ENCODE data around the gene MGMT.

The MGMT gene

DNA sequence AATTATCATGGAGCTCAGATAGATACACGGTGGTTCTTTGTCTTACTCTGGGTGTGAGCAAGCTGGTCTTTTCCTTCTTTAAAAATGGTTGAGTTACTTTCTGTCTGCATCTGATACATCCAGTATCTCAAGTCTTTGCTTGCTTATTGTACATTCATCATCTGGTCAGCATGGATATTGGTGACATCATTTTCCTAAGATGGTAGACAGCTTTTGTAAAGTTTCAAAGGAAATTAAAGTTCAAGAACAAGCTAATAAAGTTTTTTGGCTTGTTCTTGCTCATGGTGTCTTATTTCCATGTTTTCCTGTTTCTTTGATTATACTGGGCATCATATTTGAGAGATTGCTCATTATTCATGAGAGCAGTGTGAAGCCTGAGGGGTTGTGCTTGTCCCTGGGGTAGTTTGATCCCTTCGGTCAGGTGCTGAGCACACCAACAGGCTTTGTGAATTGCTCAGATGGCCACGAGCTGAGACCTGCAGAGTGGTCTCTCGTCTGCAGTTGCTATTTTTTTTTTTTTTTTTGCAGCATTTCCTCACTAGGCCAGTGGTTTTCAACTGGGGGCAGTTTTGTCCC lies 38.5 kb downstream of the MGMT start:
- peaks cover 4% of the 10 kb centered on the region for H3K4me1 ChIP-seq (ENCODE audit: control insufficient read depth, insufficient read depth, low read length)
- H3K27me3 ChIP-seq (ENCODE audit: control insufficient read depth, insufficient read depth, low read length, poor library complexity, severe bottlenecking), result no peaks in the 10 kb centered on the region
- no peak overlapping the region for H3K4me3 ChIP-seq (ENCODE audit: insufficient read depth, low read depth, low read length)
- no peaks in the 10 kb centered on the region for H3K36me3 ChIP-seq (ENCODE audit: control insufficient read depth, insufficient read depth, low read length)
- WGBS, 2 experiments, result 69 to 73% methylated on average over 4 of the region's 4 CpGs
- no peak overlapping the region for H3K27ac ChIP-seq (ENCODE audit: insufficient read depth, low read depth, low read length, poor library complexity, severe bottlenecking)
- no peaks in the 10 kb centered on the region for H3K9me3 ChIP-seq (ENCODE audit: control insufficient read depth, low read length)

DNA sequence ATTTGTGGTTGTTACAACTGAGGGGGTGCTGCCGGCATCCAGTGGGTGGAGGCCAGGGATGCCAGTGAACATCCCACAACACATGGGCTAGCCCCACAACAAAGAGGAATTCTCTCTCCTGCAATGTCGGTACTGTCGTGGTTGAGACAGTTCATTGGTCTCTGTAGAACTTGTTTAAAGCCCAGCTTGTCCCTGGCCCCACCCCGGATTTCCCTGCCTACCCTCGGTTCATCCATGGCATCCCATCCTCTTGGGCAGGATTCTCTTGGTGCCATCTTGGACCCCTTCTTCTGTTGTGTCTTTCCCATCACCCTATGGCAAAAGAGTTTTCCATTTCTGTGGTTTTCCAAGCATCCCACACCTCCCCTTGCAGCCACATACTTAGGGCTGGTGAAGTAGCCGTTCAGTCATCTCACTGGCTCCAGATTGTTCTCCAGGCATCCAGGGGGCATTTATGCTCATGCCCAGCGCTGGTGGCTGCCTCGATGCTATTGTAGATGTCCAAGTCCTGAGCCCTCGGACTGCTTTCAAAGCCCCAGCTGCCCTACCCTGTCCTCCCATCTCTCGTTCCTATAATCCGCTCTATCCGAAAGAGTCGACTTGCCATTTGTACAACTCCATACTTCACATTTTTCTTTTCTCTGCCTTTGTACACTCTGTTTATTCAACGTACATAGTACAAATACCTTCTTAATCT lies 39.2 kb downstream of the MGMT start:
- Histone ChIP-seq H3K27me3 (ENCODE audit: control insufficient read depth, insufficient read depth, low read length, poor library complexity, severe bottlenecking) (no peaks in the 10 kb centered on the region), H3K4me1 (ENCODE audit: control insufficient read depth, insufficient read depth, low read length) (peaks cover under 1% of the 10 kb centered on the region), H3K4me3 (ENCODE audit: insufficient read depth, low read depth, low read length) (no peak overlapping the region), H3K36me3 (ENCODE audit: control insufficient read depth, insufficient read depth, low read length) (no peaks in the 10 kb centered on the region), H3K27ac (ENCODE audit: insufficient read depth, low read depth, low read length, poor library complexity, severe bottlenecking) (no peak overlapping the region), H3K9me3 (ENCODE audit: control insufficient read depth, low read length) (no peaks in the 10 kb centered on the region)
- WGBS, 2 experiments, result 85% methylated on average over 14 of the region's 14 CpGs

DNA sequence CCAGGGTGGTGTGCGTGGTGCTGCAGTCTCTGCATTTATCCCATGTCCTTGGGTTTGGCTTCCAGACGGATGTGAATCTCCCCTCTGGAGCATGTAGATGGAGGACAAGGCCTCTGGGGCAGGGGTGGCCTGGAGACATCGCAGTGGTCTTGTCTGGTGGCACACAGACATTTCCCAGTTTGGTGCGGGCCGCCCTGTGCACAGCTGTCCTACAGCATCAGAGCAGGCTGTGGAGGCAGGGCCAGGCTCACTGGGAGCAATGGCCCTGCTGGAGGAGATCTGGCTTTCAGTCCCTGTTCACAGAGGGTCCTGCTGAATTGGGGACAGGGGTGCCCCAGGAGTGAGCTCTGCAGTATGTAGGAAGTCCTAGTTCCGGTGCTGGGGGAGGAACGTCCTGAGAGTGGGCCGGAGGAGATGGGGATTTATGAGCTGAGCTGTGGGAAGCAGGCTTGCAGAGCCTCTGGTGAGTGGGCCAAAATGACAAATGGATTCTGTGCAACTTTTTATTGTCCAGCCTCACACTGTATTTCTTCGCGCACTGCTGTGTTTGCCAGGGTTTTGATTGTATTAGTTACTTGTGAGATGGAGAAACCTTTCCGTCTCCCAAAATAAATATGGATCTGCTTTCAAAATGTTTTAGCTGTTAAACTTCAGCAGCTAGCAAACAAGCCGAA lies 40.3 kb downstream of the MGMT start:
- no peaks in the 10 kb centered on the region for H3K27me3 ChIP-seq (ENCODE audit: control insufficient read depth, insufficient read depth, low read length, poor library complexity, severe bottlenecking)
- no peak overlapping the region for H3K4me3 ChIP-seq (ENCODE audit: insufficient read depth, low read depth, low read length)
- H3K9me3 ChIP-seq (ENCODE audit: control insufficient read depth, low read length), result no peaks in the 10 kb centered on the region
- no peaks in the 10 kb centered on the region for H3K36me3 ChIP-seq (ENCODE audit: control insufficient read depth, insufficient read depth, low read length)
- no peak overlapping the region for H3K27ac ChIP-seq (ENCODE audit: insufficient read depth, low read depth, low read length, poor library complexity, severe bottlenecking)
- 96 to 97% methylated on average over 12 of the region's 12 CpGs for WGBS, 2 experiments
- H3K4me1 ChIP-seq (ENCODE audit: control insufficient read depth, insufficient read depth, low read length), result no peaks in the 10 kb centered on the region

DNA sequence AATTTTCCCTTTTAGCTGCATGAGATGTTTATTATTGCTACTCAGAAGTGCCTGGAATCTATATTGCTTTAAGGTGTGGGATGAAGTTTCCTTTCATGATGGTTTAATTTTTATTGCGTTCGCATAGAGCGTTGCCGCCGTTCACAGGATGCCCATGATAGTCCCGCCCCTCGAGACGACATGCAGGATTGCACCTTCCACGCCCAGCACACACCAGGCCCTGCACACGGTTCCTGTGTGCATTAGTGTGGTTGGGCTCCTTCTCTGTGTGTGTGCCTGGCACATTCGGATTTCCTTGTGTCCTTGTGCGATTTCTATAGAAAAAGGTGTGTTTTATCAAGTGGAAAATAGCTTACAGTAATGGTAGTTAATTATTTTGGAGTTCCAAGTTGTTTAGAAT lies 42.1 kb downstream of the MGMT start:
- no peaks in the 10 kb centered on the region for H3K4me1 ChIP-seq (ENCODE audit: control insufficient read depth, insufficient read depth, low read length)
- no peak overlapping the region for H3K4me3 ChIP-seq (ENCODE audit: insufficient read depth, low read depth, low read length)
- H3K27ac ChIP-seq (ENCODE audit: insufficient read depth, low read depth, low read length, poor library complexity, severe bottlenecking), result no peak overlapping the region
- H3K27me3 ChIP-seq (ENCODE audit: control insufficient read depth, insufficient read depth, low read length, poor library complexity, severe bottlenecking), result no peaks in the 10 kb centered on the region
- WGBS, 2 experiments, result 95 to 97% methylated on average over 12 of the region's 12 CpGs
- H3K9me3 ChIP-seq (ENCODE audit: control insufficient read depth, low read length), result no peaks in the 10 kb centered on the region
- H3K36me3 ChIP-seq (ENCODE audit: control insufficient read depth, insufficient read depth, low read length), result no peaks in the 10 kb centered on the region

DNA sequence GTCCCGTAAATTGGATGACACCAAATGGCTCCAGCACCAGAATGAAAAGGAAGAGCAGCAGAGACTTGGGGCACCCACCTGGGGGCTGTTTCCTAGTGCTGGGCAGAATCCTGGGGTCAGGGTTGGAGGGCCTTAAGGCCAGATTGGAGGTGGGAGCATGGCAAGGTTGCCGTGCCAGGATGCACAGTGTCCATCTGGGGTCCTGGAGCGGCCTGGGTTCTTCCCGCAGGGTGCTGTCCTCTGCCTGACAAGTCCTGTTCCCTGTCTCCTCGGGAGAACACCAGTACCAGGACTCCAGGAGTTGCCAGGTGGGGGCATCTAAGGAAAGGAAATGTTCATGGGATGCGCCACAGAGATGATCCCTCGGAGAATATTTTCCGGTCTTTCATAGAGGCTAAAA lies 42.8 kb downstream of the MGMT start:
- Histone ChIP-seq H3K4me3 (ENCODE audit: insufficient read depth, low read depth, low read length) (no peak overlapping the region), H3K27me3 (ENCODE audit: control insufficient read depth, insufficient read depth, low read length, poor library complexity, severe bottlenecking) (no peaks in the 10 kb centered on the region), H3K9me3 (ENCODE audit: control insufficient read depth, low read length) (no peaks in the 10 kb centered on the region), H3K4me1 (ENCODE audit: control insufficient read depth, insufficient read depth, low read length) (no peaks in the 10 kb centered on the region), H3K27ac (ENCODE audit: insufficient read depth, low read depth, low read length, poor library complexity, severe bottlenecking) (no peak overlapping the region), H3K36me3 (ENCODE audit: control insufficient read depth, insufficient read depth, low read length) (no peaks in the 10 kb centered on the region)
- WGBS, 2 experiments, result 72% methylated on average over 8 of the region's 8 CpGs

DNA sequence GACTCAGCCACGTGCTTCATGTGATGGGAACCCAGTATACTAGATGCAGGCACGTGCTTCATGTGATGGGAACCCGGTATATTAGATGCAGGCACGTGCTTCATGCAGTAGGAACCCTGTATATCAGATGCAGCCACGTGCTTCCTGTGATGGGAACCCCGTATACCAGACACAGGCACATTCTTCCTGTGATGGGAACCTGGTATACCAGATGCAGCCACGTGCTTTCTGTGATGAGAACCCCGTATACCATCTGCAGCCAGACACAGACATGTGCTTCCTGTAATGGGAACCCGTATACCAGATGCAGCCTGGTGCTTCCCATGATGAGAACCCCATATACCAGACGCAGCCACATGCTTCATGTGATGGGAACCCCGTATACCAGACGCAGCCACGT lies 44.0 kb downstream of the MGMT start:
- H3K27me3 ChIP-seq (ENCODE audit: control insufficient read depth, insufficient read depth, low read length, poor library complexity, severe bottlenecking), result no peaks in the 10 kb centered on the region
- H3K4me1 ChIP-seq (ENCODE audit: control insufficient read depth, insufficient read depth, low read length), result no peaks in the 10 kb centered on the region
- WGBS, 2 experiments, result 95 to 96% methylated on average over 13 of the region's 13 CpGs
- H3K4me3 ChIP-seq (ENCODE audit: insufficient read depth, low read depth, low read length), result no peak overlapping the region
- H3K27ac ChIP-seq (ENCODE audit: insufficient read depth, low read depth, low read length, poor library complexity, severe bottlenecking), result no peak overlapping the region
- H3K36me3 ChIP-seq (ENCODE audit: control insufficient read depth, insufficient read depth, low read length), result no peaks in the 10 kb centered on the region
- no peaks in the 10 kb centered on the region for H3K9me3 ChIP-seq (ENCODE audit: control insufficient read depth, low read length)

DNA sequence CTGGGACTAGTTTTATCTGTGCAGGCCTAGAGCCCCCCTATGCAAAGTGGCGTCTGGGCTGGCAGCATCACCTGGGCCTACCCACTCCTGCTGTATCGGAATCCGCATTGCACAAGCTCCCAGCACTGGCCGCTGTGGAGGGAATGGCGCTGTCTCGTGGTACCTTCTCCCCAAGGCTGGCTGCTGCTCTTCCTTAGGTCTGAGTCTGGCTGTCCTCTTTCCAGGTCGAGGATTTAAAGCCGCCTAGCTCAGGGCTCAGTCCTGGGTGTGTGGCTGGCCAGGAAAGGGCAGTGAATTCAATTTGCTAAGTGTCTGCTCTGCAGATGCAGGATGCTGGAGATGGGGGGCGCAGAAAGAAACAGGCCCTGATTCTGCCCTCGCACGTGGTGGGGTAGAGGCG lies 44.7 kb downstream of the MGMT start:
- 93 to 95% methylated on average over 12 of the region's 12 CpGs for WGBS, 2 experiments
- Histone ChIP-seq H3K4me3 (ENCODE audit: insufficient read depth, low read depth, low read length) (no peak overlapping the region), H3K9me3 (ENCODE audit: control insufficient read depth, low read length) (no peaks in the 10 kb centered on the region), H3K36me3 (ENCODE audit: control insufficient read depth, insufficient read depth, low read length) (no peaks in the 10 kb centered on the region), H3K27ac (ENCODE audit: insufficient read depth, low read depth, low read length, poor library complexity, severe bottlenecking) (no peak overlapping the region), H3K27me3 (ENCODE audit: control insufficient read depth, insufficient read depth, low read length, poor library complexity, severe bottlenecking) (no peaks in the 10 kb centered on the region), H3K4me1 (ENCODE audit: control insufficient read depth, insufficient read depth, low read length) (no peaks in the 10 kb centered on the region)

DNA sequence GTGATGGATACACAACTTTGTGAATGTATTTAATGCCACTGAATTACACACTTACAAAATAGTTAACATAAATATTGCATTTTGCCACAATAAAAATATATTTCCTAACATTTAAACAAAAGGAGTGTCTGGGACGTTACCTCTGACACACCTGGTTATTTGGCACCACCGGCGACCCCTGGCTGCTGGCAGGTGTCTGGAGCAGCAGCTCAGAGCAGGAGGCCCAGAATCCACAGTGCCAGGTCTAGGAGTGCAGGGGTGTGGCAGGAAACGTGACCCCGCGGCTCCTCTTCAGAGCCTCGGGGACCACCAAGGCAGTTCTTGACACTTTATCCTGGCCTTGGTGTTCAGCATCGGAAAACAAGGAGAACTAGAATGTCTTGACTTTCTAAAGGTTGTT lies 46.3 kb downstream of the MGMT start:
- no peak overlapping the region for H3K27ac ChIP-seq (ENCODE audit: insufficient read depth, low read depth, low read length, poor library complexity, severe bottlenecking)
- no peaks in the 10 kb centered on the region for H3K9me3 ChIP-seq (ENCODE audit: control insufficient read depth, low read length)
- H3K36me3 ChIP-seq (ENCODE audit: control insufficient read depth, insufficient read depth, low read length), result no peaks in the 10 kb centered on the region
- H3K27me3 ChIP-seq (ENCODE audit: control insufficient read depth, insufficient read depth, low read length, poor library complexity, severe bottlenecking), result no peaks in the 10 kb centered on the region
- H3K4me3 ChIP-seq (ENCODE audit: insufficient read depth, low read depth, low read length), result no peak overlapping the region
- H3K4me1 ChIP-seq (ENCODE audit: control insufficient read depth, insufficient read depth, low read length), result no peaks in the 10 kb centered on the region
- WGBS, 2 experiments, result 75 to 83% methylated on average over 8 of the region's 8 CpGs

DNA sequence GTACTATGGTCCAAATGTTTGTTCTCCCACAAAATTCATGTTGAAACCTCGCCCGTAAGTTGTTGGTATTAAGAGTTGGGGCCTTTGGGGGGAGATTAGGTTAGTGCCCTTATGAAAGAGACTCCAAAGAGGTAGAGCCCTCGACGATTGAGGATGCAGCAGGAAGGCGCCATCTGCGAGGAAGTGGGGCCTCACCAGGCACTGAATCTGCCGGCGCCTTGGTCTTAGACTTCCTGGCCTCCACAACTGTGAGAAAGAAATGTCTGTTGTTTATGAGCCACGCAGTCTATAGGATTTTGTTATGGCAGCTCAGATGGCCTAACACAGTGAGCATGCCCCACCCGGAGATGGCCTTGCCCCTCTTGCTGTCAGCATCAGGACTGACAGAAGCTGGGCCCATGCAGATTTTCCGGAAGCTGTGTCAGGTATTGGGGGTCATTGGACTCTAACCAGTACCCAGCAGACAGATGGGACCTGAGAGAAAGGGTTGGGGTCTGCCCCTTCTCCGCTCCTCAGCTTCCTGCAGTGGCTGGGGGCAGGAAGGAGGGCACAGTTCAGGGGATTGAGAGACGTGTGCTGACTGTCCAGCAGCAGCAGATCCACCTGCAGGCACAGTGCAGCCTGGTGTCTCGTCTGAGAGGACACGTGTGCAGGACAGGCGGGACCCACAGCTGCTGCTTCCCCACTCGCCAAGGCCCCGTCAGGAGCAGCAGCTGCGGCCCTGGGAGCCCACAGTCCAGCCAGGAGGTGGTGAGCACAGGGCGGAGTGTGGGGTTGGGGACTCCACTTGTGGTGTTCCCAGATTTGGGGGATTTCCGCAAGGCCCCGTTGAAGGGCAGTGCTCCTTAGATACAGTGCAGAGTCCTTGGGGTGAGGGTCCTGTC lies 47.8 kb downstream of the MGMT start:
- 90% methylated on average over 22 of the region's 22 CpGs for WGBS, 2 experiments
- H3K27ac ChIP-seq (ENCODE audit: insufficient read depth, low read depth, low read length, poor library complexity, severe bottlenecking), result no peak overlapping the region
- no peaks in the 10 kb centered on the region for H3K9me3 ChIP-seq (ENCODE audit: control insufficient read depth, low read length)
- no peaks in the 10 kb centered on the region for H3K36me3 ChIP-seq (ENCODE audit: control insufficient read depth, insufficient read depth, low read length)
- no peaks in the 10 kb centered on the region for H3K27me3 ChIP-seq (ENCODE audit: control insufficient read depth, insufficient read depth, low read length, poor library complexity, severe bottlenecking)
- no peak overlapping the region for H3K4me3 ChIP-seq (ENCODE audit: insufficient read depth, low read depth, low read length)
- H3K4me1 ChIP-seq (ENCODE audit: control insufficient read depth, insufficient read depth, low read length), result no peaks in the 10 kb centered on the region

All from ectodermal cell (in vitro differentiated cells).